GM19043 (cell line): ENCODE measurements around the gene SLC22A7.

ENCODE experiments used
- ATAC-seq: cut with Tn5 transposase; IDR thresholded peaks from one replicate; pipeline ENCODE4 v1.9.1; 2021; ENCODE audit warnings: low read depth; ENCODE audit not compliant: unreplicated experiment

SLC22A7 gene

DNA sequence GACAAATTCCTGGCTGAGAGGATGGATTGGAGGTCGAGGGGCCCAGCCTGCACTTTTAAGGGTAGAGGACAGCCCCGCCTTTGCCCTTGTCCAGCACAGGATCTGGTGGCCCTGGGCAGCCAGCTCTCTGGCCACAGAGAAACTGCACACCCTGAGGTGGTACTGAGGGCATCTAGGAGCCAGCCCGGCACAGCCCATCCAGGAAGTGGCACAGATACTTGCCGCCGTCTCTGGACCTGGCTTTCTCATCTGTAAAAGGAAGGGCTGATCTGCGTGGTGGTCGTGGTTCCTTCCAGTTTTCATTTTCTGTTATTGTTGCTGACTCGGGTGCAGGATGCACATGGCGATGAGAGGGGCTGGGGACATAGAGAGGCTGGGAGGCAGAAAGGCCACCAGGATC, 16.0 kb upstream of the SLC22A7 start:
- ATAC-seq = no peak

DNA sequence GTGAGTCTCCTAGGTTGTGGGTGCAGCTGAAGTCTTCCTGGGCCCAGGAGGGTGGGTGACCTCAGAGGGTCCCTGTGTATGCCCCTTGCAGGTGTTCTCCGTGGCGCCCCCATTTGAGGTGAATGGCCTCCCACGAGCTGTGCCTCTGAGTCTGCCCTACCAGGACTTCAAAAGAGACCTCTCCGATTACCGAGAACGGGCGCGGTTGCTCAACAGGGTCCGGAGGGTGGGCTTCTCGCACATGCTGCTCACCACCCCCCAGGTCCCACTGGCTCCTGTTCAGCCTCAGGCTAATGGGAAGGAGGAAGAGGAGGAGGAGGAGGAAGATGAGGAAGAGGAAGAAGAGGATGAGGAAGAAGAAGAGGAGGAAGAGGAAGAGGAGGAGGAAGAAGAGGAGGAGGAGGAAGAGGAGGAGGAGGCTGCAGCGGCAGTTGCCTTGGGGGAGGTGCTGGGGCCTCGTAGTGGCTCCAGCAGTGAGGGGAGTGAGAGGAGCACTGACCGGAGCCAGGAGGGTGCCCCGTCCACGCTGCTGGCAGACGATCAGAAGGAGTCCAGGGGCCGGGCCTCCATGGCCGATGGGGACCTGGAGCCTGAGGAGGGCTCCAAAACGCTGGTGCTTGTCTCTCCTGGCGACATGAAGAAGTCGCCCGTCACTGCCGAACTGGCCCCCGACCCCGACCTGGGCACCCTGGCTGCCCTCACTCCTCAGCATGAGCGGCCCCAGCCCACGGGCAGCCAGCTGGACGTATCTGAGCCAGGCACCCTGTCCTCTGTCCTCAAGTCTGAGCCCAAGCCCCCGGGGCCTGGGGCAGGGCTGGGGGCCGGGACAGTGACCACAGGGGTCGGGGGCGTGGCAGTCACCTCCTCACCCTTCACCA, 15.2 kb upstream of the SLC22A7 start:
- no peak for ATAC-seq

- ATAC-seq = no peak
These were observed 14.6 kb upstream of the SLC22A7 start for GRCh38 chr6:43283514-43283901.

- no peak for ATAC-seq
These were observed 14.2 kb upstream of the SLC22A7 start for GRCh38 chr6:43283905-43284304.

- no peak for ATAC-seq
These were observed 12.9 kb upstream of the SLC22A7 start for GRCh38 chr6:43284991-43285781.

GRCh38 chr6:43285832-43286231, 12.2 kb upstream of the SLC22A7 start:
- no peak for ATAC-seq

- ATAC-seq = no peak
These were observed 11.5 kb upstream of the SLC22A7 start for GRCh38 chr6:43286456-43286979.

- ATAC-seq = no peak
These were observed 10.9 kb upstream of the SLC22A7 start for GRCh38 chr6:43286980-43287716.

DNA sequence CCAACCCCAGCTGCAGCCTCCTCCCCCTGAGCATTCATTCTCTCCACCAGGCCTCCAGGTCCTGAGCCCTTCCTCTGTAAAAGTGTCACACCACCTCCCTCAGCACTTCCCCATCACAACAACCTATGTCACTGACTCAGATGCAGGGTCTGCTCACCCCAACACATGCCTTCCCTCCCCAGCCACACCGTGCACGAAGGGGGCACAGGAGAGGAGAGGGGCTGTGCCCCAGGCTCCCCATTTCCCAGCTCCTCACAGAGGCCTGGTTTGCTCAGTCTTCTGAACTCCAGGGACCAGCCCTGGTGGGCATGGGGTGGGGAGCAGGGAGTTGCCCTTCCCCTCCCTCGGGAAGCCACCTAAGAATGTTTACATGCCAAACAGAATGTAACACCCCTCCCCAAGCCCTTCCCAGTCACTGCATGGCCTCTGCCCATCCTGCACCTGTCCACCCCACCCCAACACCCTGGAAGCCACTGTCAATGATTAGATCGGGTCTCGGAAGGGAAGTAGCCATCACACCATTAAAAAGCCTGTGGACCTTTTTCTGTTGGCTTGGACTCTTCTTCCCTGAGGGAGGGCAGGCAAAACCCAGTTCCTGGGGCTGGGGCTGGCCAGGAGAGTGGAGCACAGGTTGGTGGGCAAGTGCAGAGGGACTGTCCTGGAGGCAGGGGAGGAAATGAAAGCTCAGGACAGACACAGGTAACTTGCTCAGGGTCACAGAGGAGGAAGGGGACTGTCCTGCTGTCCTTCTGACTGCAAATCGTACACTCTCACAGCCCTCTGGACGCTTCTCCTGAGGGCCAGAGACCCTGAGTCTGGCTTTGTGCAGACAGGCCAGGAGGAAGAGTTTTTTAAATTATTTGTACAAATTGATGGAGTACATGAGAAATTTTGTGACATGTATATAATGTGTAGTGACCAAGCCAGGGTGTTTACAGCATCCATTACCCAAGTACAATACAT, 10.1 kb upstream of the SLC22A7 start:
- ATAC-seq = no peak

DNA sequence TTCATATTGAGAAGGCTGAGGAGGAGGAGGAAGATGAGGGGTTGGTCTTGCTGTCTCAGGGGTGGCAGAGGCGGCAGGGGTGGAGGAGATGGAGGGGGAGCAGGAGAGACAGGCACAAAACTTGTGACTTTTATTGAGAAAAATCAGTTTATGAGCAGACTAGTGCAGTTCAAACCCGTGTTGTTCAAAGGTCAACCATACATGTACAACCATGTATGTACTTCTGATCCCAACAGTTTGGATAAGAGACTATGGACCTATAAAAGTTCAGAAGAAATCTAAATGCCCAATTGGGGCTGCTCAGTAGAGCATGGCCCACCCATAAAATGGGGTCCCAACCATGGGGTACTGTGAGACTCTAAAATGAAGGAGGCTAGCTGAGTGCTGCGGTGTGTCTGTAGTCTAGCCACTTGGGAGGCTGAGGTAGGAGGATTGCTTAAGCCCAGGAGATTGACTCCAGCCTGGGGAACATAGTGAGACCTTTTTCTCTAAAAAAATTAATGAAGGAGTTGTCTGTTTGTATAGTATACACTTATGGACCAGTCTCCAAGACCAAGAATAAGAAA, 7.6 kb upstream of the SLC22A7 start:
- ATAC-seq = no peak

DNA sequence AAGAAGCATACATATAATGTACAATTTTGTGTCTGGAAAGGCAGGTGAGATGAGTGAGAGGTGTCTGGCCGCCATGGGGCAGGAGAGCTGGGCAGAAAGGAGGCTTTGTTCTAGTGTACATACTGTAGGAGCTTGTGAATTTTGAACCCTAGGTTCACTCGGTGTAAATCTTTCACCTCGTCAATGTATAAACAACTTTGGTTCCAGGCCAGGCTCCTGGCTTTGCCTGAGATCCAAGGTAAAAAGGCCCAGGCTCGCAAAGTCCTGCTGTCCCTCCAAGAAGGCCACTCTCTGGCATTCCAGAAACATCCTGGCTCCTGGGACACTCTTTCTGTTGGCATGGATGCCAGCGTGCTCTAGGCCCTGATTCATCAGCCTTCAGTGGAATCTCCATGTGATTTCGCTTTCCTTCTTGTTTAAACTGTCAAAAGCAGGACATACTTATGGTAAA, 7.1 kb upstream of the SLC22A7 start:
- no peak for ATAC-seq

DNA sequence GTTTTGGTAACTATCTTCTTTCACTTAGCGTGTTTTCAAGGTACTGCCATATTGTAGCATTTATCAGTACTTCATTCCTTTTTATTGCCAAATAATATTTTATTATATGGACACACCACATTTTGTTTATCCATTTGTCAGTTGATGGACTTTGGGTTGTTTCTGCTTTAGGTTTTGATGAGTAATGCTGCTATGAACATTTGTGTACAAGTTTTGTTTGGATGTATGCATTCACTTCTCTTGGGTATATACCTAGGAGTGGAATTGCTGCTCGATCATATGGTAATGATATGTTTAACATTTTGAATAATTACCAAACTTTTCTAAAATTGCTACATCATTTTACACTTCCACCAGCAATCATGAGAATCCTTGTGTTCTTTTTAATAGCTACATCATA, 6.4 kb upstream of the SLC22A7 start:
- no peak for ATAC-seq

GRCh38 chr6:43292341-43292740, 5.7 kb upstream of the SLC22A7 start:
- no peak for ATAC-seq

DNA sequence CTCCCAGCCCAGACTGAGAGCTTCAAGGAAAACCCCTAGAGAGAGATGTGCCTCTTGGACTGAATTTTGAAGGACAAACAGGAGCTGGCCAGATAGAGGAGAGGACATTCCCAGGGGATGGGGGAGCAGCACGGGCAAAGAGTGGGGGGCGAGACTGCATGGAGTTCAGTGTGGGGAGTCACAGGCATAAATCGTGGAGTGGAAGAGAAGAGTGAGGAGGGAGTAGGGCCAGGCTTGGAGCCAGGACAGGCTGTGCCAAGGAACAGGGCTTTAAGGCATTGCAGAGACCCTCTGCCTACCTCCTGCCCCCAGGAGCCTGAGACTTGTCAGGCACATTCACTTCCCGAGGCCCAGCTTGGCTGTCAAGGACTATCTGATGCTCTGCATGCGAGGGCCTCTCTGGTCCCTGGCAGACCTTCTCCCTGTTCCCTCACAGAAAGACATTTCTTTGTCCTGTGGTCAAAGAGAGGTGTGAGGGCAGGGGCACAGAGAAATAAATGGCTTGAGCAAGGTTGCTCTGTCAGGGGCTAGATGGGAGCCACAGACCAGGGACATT, 5.2 kb upstream of the SLC22A7 start:
- no peak for ATAC-seq

DNA sequence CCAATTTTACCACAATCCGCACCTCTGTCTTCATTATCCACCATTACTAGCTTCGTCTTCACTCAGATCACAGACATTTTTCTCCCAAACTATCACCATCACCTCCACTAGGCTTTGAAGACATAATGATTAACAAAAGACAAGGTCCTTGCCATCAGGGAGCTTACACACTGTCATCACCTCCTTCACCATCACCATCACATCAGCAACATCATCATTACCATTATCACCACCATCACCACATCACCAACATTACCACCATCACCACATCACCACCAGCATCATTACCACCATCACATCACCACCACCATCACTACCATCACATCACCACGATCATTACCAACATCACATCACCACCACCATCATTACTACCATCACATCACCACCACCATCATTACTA, 4.4 kb upstream of the SLC22A7 start:
- ATAC-seq = no peak

DNA sequence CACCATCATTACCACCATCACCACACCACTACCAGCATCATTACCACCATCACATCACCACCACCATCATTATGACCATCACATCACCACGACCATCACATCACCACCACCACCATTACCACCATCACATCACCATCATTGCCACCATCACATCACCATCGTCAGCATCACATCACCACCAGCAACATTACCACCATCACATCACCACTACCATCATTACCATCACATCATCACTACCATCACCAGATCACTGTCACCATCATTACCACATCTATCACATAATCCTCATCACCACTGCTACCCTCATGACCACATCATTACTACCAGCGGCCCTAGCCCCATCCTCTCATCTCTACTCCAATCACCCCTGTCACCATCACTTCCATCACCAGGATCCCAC, 3.5 kb upstream of the SLC22A7 start:
- ATAC-seq = no peak

DNA sequence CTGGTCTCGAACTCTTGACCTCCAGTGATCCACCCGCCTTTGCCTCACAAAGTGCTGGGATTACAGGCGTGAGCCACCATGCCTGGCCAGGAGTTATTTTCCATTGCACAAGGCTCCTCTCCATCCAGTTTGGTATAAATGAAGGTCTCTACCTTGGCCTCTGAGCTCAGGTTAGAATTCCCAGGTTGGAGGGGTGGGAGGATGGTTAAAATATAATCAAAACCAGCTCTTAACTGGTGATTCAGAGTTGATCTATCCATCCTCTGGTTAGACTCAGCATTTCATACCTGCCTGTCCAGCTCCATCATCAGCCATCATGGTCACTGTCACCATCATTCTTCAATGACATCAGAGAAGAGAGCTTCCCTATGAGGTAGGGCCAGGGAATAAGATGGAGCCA, 2.6 kb upstream of the SLC22A7 start:
- ATAC-seq = no peak

DNA sequence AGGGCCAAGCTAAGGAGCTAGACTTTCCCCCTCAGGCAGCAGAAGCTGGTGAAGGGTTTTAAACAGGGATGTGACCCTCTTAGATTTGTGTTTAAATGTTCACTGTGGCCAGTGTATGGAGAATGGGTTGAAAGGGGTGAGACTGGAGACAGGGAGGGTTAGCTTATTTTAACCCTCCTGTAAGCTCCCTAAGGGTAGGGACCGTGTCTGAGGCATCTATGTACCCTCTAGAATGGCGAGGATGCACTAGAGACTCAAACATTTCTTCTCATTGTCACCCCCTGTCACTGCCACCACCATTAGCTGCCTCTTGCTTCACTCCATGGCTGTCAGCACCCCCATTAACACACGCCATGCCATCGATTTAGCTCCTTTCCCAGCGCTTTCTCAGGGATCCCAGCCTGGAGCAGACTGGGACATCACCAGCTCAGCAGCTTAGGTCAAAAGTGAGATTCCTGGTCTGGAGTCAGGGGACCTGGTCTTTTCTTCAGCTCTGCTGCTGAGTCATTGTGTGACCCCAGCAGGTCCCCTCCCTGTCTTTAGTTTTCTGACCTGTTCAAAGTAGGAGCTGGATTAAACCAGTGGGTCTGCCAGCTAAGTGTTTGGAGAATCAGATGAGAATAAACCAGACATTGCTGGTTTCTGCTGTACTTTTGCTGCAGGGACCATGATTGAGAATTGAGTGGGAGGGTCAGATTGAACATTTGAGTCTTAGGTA, 1.1 kb upstream of the SLC22A7 start:
- ATAC-seq = no peak
